ENCODE data around the gene KATNB1. TPM values are rescaled to one million over a fixed set of nuclear protein-coding genes. Genes with fewer than 3 reads are reported as not detected.
A peak's percentile ranks its signal among the peaks of the same experiment; 100 is the strongest.

Gene KATNB1
- total RNA-seq, 1 donor from 2014 or later = 18.0 TPM

- Histone ChIP-seq H3K27ac (peak overlapping the region; percentile 91), H3K9me3 (no peaks in the 10 kb centered on the region), H3K36me3 (peaks cover 13% of the 10 kb centered on the region), H3K4me1 (peaks cover 71% of the 10 kb centered on the region), H3K27me3 (ENCODE audit: low read depth) (no peaks in the 10 kb centered on the region), H3K4me3 (peak overlapping the region; percentile 71)
- DNase-seq (peak; percentile 41), ATAC-seq (no peak)
- intact Hi-C loops (cut with DNase I) = no loop called here
- TF ChIP-seq, protein P1, sequence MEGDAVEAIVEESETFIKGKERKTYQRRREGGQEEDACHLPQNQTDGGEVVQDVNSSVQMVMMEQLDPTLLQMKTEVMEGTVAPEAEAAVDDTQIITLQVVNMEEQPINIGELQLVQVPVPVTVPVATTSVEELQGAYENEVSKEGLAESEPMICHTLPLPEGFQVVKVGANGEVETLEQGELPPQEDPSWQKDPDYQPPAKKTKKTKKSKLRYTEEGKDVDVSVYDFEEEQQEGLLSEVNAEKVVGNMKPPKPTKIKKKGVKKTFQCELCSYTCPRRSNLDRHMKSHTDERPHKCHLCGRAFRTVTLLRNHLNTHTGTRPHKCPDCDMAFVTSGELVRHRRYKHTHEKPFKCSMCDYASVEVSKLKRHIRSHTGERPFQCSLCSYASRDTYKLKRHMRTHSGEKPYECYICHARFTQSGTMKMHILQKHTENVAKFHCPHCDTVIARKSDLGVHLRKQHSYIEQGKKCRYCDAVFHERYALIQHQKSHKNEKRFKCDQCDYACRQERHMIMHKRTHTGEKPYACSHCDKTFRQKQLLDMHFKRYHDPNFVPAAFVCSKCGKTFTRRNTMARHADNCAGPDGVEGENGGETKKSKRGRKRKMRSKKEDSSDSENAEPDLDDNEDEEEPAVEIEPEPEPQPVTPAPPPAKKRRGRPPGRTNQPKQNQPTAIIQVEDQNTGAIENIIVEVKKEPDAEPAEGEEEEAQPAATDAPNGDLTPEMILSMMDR (IDR thresholded peaks at IDR 0.05) = no peak
Observed at GRCh38 chr16:57800200-57801097, 64.9 kb downstream of the KATNB1 start.

- Histone ChIP-seq H3K9me3 (no peaks in the 10 kb centered on the region), H3K4me3 (peak overlapping the region; percentile 71), H3K27me3 (ENCODE audit: low read depth) (no peaks in the 10 kb centered on the region), H3K36me3 (peaks cover 13% of the 10 kb centered on the region), H3K4me1 (peaks cover 63% of the 10 kb centered on the region), H3K27ac (peak overlapping the region; percentile 91)
- peak; percentile 26 for DNase-seq
- TF ChIP-seq, protein P1 (IDR thresholded peaks at IDR 0.05) = no peak
- intact Hi-C loops (cut with DNase I) = no loop called here
- ATAC-seq = peak; percentile 14 to 53
Observed at GRCh38 chr16:57801098-57801808, 65.7 kb downstream of the KATNB1 start.

DNA sequence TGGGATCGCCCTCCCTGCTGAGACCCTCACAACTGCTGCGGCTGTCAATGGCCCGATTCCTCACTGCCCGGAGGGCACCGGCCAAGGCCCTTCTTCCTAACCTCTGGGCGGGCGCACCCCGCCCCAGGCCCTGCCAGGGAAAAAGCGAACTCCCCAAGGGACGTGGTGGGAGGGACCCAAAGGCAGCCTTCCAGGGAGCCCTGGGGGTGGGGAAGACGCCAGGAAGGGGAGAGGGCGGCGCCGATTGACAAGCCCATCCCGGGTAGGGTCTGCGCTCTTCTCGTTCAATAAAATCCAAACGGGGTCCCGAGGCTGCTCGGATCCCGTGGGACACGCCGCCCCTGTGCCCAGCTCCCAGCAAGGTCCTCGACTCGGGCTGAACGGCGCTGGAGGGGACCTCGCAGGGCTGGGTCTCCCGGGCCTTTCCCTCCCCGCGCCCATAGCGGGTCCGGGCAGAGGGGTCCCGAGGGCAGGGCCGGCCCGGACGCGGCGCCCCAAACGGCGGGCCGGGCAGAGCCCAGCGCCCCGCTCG is 66.3 kb downstream of the KATNB1 start:
- Histone ChIP-seq H3K4me3 (peak overlapping the region; percentile 71), H3K4me1 (peaks cover 61% of the 10 kb centered on the region), H3K27ac (peak overlapping the region; percentile 91), H3K36me3 (peaks cover 13% of the 10 kb centered on the region), H3K9me3 (no peaks in the 10 kb centered on the region), H3K27me3 (ENCODE audit: low read depth) (no peaks in the 10 kb centered on the region)
- intact Hi-C loops (cut with DNase I) = no loop called here
- DNase-seq (peak; percentile 66), ATAC-seq (peak; percentile 25 to 32)
- TF ChIP-seq, protein P1 (IDR thresholded peaks at IDR 0.05) = no peak

DNA sequence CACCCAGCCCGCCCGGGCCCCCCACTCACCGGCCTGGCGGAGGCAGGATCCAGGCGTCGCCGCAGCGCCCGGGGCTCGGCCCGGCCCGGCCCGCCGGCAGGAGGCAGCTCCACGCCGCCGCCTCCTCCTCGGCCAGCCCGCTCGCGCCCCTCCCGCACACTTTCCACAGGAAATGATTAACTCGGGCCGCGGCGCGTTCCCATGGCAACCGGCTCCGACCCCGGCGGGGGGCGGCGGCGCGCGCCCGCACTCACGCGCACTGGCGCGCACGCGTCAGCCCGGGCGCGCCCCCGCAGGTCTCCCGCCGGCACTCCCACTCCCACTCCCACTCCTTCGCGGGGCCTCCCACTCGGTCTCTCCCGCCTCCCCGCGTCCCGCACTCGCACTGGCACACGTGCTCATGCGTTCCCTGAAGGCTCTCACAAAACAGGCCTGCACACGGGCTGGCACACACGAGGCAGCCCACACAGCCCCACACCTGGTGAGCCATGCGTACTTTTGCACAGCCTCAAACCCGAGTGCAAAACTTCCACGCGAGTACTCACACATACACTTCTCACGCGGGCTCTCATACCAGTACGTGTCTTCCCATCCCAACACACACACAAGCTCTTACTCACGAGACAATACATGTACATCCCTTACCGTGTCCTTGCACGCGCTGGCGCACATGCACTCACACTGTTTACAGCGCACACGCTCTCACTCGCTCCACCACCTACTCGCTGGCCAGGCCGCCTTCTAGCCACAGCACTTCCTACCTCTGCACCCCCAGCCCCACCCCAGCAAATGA is 67.0 kb downstream of the KATNB1 start, which contains the start of gene KIFC3:
KIFC3 (minus strand) TSS at position 151 of the 793 bp plus-strand sequence. CDS start 4,248 bp downstream, outside the sequence.
- TF ChIP-seq, protein P1 (IDR thresholded peaks at IDR 0.05) = peak; percentile 19
- peak; percentile 88 for DNase-seq
- peak; percentile 40 to 57 for ATAC-seq
- H3K27ac ChIP-seq = peak within 1 kb of the TSS; percentile 91
- no peaks in the 10 kb centered on the region for H3K27me3 ChIP-seq (ENCODE audit: low read depth)
- H3K9me3 ChIP-seq = no peaks in the 10 kb centered on the region
- peaks cover 67% of the 10 kb centered on the region for H3K4me1 ChIP-seq
- intact Hi-C loops (cut with DNase I) = no loop called here
- H3K36me3 ChIP-seq = peaks cover 6% of the 10 kb centered on the region
- H3K4me3 ChIP-seq = peak within 1 kb of the TSS; percentile 71

Measured in lower lobe of right lung (tissue), 2 donors.